ENCODE measurements around the gene CRISPLD2. TPM values are rescaled to one million over a fixed set of nuclear protein-coding genes. Genes with fewer than 3 reads are reported as not detected.

The CRISPLD2 gene
- total RNA-seq, 2 experiments from 2014 or later, result 2.0 to 2.6 TPM

GRCh38 chr16:84838383-84838948 is 18.7 kb downstream of the CRISPLD2 start:
- no peaks in the 10 kb centered on the region for H3K36me3 Mint-ChIP-seq (ENCODE audit: low read depth)
- no peak overlapping the region for H3K4me3 Mint-ChIP-seq
- no peaks in the 10 kb centered on the region for H3K36me3 ChIP-seq (ENCODE audit: insufficient read depth, low read length)
- H3K4me1 ChIP-seq (ENCODE audit: insufficient read depth, low read length), result peaks cover 3% of the 10 kb centered on the region
- no peaks in the 10 kb centered on the region for H3K9me3 Mint-ChIP-seq
- no peak for DNase-seq
- ChIA-PET CTCF (no interaction called here), POLR2A (no interaction called here)
- peaks cover 5 to 9% of the 10 kb centered on the region in 2 experiments for H3K27me3 ChIP-seq (ENCODE audit: control insufficient read depth in 1 of 2, insufficient read depth in 2 of 2, low read length in 2 of 2)
- no peak for ATAC-seq (ENCODE audit: poor library complexity)
- peaks cover 0 to 4% of the 10 kb centered on the region in 2 experiments for H3K9me3 ChIP-seq (ENCODE audit: control insufficient read depth in 1 of 2, insufficient read depth in 1 of 2, low read length in 2 of 2)
- no peaks in the 10 kb centered on the region for H3K4me1 Mint-ChIP-seq (ENCODE audit: low read depth)
- TF ChIP-seq, protein P1, sequence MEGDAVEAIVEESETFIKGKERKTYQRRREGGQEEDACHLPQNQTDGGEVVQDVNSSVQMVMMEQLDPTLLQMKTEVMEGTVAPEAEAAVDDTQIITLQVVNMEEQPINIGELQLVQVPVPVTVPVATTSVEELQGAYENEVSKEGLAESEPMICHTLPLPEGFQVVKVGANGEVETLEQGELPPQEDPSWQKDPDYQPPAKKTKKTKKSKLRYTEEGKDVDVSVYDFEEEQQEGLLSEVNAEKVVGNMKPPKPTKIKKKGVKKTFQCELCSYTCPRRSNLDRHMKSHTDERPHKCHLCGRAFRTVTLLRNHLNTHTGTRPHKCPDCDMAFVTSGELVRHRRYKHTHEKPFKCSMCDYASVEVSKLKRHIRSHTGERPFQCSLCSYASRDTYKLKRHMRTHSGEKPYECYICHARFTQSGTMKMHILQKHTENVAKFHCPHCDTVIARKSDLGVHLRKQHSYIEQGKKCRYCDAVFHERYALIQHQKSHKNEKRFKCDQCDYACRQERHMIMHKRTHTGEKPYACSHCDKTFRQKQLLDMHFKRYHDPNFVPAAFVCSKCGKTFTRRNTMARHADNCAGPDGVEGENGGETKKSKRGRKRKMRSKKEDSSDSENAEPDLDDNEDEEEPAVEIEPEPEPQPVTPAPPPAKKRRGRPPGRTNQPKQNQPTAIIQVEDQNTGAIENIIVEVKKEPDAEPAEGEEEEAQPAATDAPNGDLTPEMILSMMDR (IDR thresholded peaks at IDR 0.05), result no peak
- peaks cover 31% of the 10 kb centered on the region for H3K27me3 Mint-ChIP-seq
- H3K27ac Mint-ChIP-seq, result no peak overlapping the region
- intact Hi-C loops (cut with DNase I, micrococcal nuclease), result no loop called here
- no peak overlapping the region for H3K27ac ChIP-seq (ENCODE audit: low read depth in 1 of 2, low read length in 2 of 2)
- no peak overlapping the region for H3K4me3 ChIP-seq (ENCODE audit: low read length)

DNA sequence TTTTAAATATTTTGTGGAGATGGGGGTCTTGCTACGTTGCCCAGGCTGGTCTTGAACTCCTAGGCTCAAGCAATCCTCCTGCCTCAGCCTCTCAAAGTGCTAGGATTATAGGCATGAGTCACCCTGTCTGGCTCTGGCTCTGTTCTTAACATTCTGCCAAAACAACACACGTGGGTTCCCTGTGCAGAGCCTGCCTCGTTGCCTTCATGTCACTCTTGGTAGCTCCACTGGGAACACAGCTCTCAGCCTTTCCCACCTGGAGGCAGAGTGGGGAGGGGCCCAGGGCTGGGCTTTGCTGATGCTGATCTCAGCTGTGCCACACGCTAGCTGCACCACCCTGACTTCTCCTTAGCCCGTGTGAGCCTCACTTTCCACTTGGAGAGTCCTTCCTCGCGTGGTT is 19.3 kb downstream of the CRISPLD2 start:
- H3K9me3 Mint-ChIP-seq, result no peaks in the 10 kb centered on the region
- TF ChIP-seq, protein P1 (IDR thresholded peaks at IDR 0.05), result no peak
- Histone ChIP-seq H3K4me3 (ENCODE audit: low read length) (no peak overlapping the region), H3K9me3 (ENCODE audit: control insufficient read depth in 1 of 2, insufficient read depth in 1 of 2, low read length in 2 of 2) (peaks cover 0 to 4% of the 10 kb centered on the region in 2 experiments), H3K4me1 (ENCODE audit: insufficient read depth, low read length) (peaks cover 3% of the 10 kb centered on the region), H3K27me3 (ENCODE audit: control insufficient read depth in 1 of 2, insufficient read depth in 2 of 2, low read length in 2 of 2) (peaks cover 5 to 9% of the 10 kb centered on the region in 2 experiments), H3K27ac (ENCODE audit: low read depth in 1 of 2, low read length in 2 of 2) (no peak overlapping the region), H3K36me3 (ENCODE audit: insufficient read depth, low read length) (no peaks in the 10 kb centered on the region)
- H3K4me1 Mint-ChIP-seq (ENCODE audit: low read depth), result no peaks in the 10 kb centered on the region
- H3K4me3 Mint-ChIP-seq, result no peak overlapping the region
- intact Hi-C loops (cut with DNase I, micrococcal nuclease), result no loop called here
- no peak overlapping the region for H3K27ac Mint-ChIP-seq
- POLR2A ChIA-PET, result no interaction called here
- peaks cover 34% of the 10 kb centered on the region for H3K27me3 Mint-ChIP-seq
- CTCF ChIA-PET, result interaction anchor here (0.7 kb wide), 1 partner anchor 62 kb away, joined by 3 read pairs; no protein-coding TSS in a partner anchor
- no peaks in the 10 kb centered on the region for H3K36me3 Mint-ChIP-seq (ENCODE audit: low read depth)
- no peak for DNase-seq
- ATAC-seq (ENCODE audit: poor library complexity), result no peak

GRCh38 chr16:84839956-84840355 is 20.2 kb downstream of the CRISPLD2 start:
- DNase-seq (no peak), ATAC-seq (ENCODE audit: poor library complexity) (no peak)
- CTCF ChIA-PET, result interaction anchor here (0.7 kb wide), 1 partner anchor 63 kb away, joined by 3 read pairs; no protein-coding TSS in a partner anchor
- TF ChIP-seq, protein P1 (IDR thresholded peaks at IDR 0.05), result no peak
- Histone ChIP-seq H3K27me3 (ENCODE audit: control insufficient read depth in 1 of 2, insufficient read depth in 2 of 2, low read length in 2 of 2) (peaks cover 5 to 9% of the 10 kb centered on the region in 2 experiments), H3K36me3 (ENCODE audit: insufficient read depth, low read length) (no peaks in the 10 kb centered on the region), H3K9me3 (ENCODE audit: control insufficient read depth in 1 of 2, insufficient read depth in 1 of 2, low read length in 2 of 2) (peaks cover 0 to 4% of the 10 kb centered on the region in 2 experiments), H3K27ac (ENCODE audit: low read depth in 1 of 2, low read length in 2 of 2) (no peak overlapping the region), H3K4me1 (ENCODE audit: insufficient read depth, low read length) (peaks cover 3% of the 10 kb centered on the region), H3K4me3 (ENCODE audit: low read length) (no peak overlapping the region)
- Mint-ChIP-seq H3K27ac (no peak overlapping the region), H3K4me3 (no peak overlapping the region), H3K4me1 (ENCODE audit: low read depth) (no peaks in the 10 kb centered on the region), H3K9me3 (no peaks in the 10 kb centered on the region), H3K36me3 (ENCODE audit: low read depth) (no peaks in the 10 kb centered on the region), H3K27me3 (peaks cover 34% of the 10 kb centered on the region)
- intact Hi-C loops (cut with DNase I, micrococcal nuclease), result no loop called here
- POLR2A ChIA-PET, result no interaction called here
